Ectodermal cell (in vitro differentiated cells): Measurements from ENCODE around the gene TEN1. TPM values are rescaled to one million over a fixed set of nuclear protein-coding genes. Genes with fewer than 3 reads are reported as not detected.

Experiments used
- H3K27ac ChIP-seq: 2 replicates; pipeline ENCODE4 v1.7.0; 2013; ENCODE audit warnings: mild to moderate bottlenecking, low read depth, low read length; ENCODE audit not compliant: insufficient read depth, poor library complexity, severe bottlenecking
- H3K27me3 ChIP-seq: 2 replicates; pipeline ENCODE4 v1.7.0; 2013; ENCODE audit warnings: mild to moderate bottlenecking, low read length; ENCODE audit not compliant: insufficient read depth, control insufficient read depth, poor library complexity, severe bottlenecking
- H3K36me3 ChIP-seq: one replicate; pipeline ENCODE4 v1.7.0; 2013; ENCODE audit warnings: low read length; ENCODE audit not compliant: control insufficient read depth, insufficient read depth
- H3K4me1 ChIP-seq: one replicate; pipeline ENCODE4 v1.7.0; 2013; ENCODE audit warnings: low read length; ENCODE audit not compliant: control insufficient read depth, insufficient read depth
- H3K4me3 ChIP-seq: 2 replicates; pipeline ENCODE4 v1.7.0; 2013; ENCODE audit warnings: low read depth, low read length, control low read depth; ENCODE audit not compliant: insufficient read depth
- H3K9me3 ChIP-seq: 2 replicates; pipeline ENCODE4 v1.7.0; 2013; ENCODE audit warnings: mild to moderate bottlenecking, low read length, moderate library complexity; ENCODE audit not compliant: control insufficient read depth
- WGBS, 2 experiments: methylation state at CpG; one replicate each; pipeline ENCODE4 v1.1.7; 2013; ENCODE audit warnings: missing lambda C conversion rate in 2 of 2; 5-methylcytosine and 5-hydroxymethylcytosine counted together
- polyA plus RNA-seq, 4 experiments: library from polyadenylated mRNA; stranded (reverse); fragments of 50-300 nt; gene quantifications; one replicate each; pipeline ENCODE4 v1.2.3, GENCODE V29; 2013

The TEN1 gene, protein sequence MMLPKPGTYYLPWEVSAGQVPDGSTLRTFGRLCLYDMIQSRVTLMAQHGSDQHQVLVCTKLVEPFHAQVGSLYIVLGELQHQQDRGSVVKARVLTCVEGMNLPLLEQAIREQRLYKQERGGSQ
- 14.6 TPM for polyA plus RNA-seq (2013, experiment 1 of 4)
- polyA plus RNA-seq (2013, experiment 2 of 4), result 15.6 TPM
- 13.1 TPM for polyA plus RNA-seq (2013, experiment 3 of 4)
- 12.5 TPM for polyA plus RNA-seq (2013, experiment 4 of 4)

DNA sequence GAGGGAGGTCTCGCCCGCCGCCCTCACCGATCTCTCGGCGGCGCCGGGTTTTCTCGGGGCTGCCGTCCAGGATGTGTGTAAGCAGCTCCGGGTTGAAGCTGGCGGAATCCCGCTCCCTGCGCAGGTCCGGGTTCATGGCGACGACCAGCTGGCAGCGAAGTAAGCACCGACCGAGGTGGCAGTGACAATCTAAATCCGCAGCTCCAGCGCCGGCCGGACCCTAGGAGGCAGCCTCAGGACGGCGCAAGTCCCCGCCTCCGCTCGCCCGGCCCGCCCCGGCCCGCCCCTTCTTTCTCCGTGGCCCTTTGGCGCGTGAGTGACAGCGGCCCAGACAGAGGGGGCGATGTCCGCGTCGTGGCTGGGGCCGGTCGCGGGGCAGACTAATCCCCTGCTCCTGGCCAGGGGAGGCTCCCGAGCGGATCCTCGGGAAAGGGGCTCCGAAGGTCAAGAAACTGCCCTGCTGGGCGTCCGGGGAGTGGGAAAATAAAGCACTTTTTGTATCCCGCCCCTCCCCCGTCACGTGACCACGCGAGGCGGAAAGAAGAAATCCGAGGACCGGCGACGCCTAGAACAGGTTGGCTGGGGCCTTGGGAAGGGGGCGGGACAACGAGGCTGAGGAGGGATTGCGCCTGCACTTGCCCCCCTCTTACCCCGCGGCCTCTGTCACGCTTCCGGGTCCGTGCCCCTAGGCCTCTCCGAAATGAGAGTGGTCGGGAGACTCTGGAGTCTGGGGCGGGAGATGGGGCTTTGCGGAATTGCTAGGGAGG is at the start of gene TEN1, which contains the start of gene ACOX1:
TEN1 (plus strand) TSS at position 303 of the 767 bp plus-strand sequence. CDS start 6,953 bp downstream, outside the sequence.
ACOX1 (minus strand) TSS at position 229 of the 767 bp plus-strand sequence; CDS start at position 136, 93 bp downstream.
- H3K9me3 ChIP-seq, result no peaks in the 10 kb centered on the region
- peak within 1 kb of the TSS; percentile 98 for H3K27ac ChIP-seq
- 0% methylated on average over 72 of the region's 72 CpGs for WGBS, 2 experiments
- H3K36me3 ChIP-seq, result no peaks in the 10 kb centered on the region
- peak within 1 kb of the TSS; percentile 96 for H3K4me3 ChIP-seq
- no peaks in the 10 kb centered on the region for H3K4me1 ChIP-seq
- H3K27me3 ChIP-seq, result no peaks in the 10 kb centered on the region

GRCh38 chr17:75931062-75931461 is 48.0 kb upstream of the TEN1 start:
- Histone ChIP-seq H3K27me3 (no peaks in the 10 kb centered on the region), H3K36me3 (peaks cover 4% of the 10 kb centered on the region), H3K9me3 (no peaks in the 10 kb centered on the region), H3K27ac (no peak overlapping the region), H3K4me1 (no peaks in the 10 kb centered on the region), H3K4me3 (no peak overlapping the region)
- WGBS, 2 experiments, result 89 to 91% methylated on average over 4 of the region's 4 CpGs

GRCh38 chr17:75932852-75933251 is 46.2 kb upstream of the TEN1 start:
- H3K27ac ChIP-seq, result no peak overlapping the region
- WGBS, 2 experiments, result 92 to 94% methylated on average over 5 of the region's 5 CpGs
- H3K4me1 ChIP-seq, result no peaks in the 10 kb centered on the region
- no peak overlapping the region for H3K4me3 ChIP-seq
- no peaks in the 10 kb centered on the region for H3K27me3 ChIP-seq
- H3K9me3 ChIP-seq, result no peaks in the 10 kb centered on the region
- peaks cover 4% of the 10 kb centered on the region for H3K36me3 ChIP-seq

- H3K27me3 ChIP-seq, result no peaks in the 10 kb centered on the region
- no peak overlapping the region for H3K27ac ChIP-seq
- H3K36me3 ChIP-seq, result peaks cover 4% of the 10 kb centered on the region
- no peaks in the 10 kb centered on the region for H3K4me1 ChIP-seq
- WGBS, 2 experiments, result 96 to 98% methylated on average over 4 of the region's 4 CpGs
- H3K9me3 ChIP-seq, result no peaks in the 10 kb centered on the region
- H3K4me3 ChIP-seq, result no peak overlapping the region
These were observed 45.2 kb upstream of the TEN1 start for GRCh38 chr17:75933808-75934207.

GRCh38 chr17:75937652-75938051 is 41.4 kb upstream of the TEN1 start:
- H3K27me3 ChIP-seq, result no peaks in the 10 kb centered on the region
- H3K4me3 ChIP-seq, result no peak overlapping the region
- H3K9me3 ChIP-seq, result no peaks in the 10 kb centered on the region
- 91% methylated on average over 13 of the region's 13 CpGs for WGBS, 2 experiments
- no peaks in the 10 kb centered on the region for H3K36me3 ChIP-seq
- H3K27ac ChIP-seq, result no peak overlapping the region
- H3K4me1 ChIP-seq, result no peaks in the 10 kb centered on the region

DNA sequence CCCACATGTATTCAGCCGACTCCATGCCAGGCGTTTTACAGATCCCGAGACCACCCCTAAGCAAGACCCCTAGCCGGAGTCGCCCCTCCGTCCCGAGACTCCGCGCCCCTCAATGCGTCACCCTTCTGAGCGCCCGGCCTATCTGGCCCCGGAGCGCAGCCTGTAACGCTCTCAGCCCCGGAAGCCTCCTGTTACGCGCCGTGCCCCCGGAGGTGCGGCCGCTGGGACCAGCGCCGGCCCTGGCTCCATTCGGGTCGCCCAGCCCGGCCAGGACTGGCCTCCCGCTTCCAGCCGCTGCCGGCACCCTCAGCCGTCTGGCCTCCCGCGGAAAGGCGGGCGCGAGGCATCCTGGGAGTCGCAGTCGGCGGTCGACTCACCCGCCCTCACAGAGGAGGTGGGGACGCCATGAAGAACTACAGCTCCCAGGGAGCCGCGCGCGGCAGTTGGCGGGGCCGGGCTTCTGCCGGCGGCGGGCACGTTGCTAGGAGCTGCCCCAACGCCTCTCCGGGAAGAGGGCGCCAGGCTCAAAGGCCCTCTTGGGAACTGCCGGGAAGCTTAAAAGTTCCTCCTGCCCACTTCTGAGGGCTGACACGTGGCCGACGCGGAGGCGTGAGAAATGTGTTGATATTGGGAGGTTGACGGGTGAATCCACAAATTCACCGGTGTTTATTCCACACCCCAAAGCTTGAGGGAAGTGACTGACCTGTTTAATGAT is 38.2 kb upstream of the TEN1 start, which contains the start of gene FBF1:
FBF1 (minus strand) TSS at position 316 of the 715 bp plus-strand sequence. CDS start 2,893 bp downstream, outside the sequence.
- 0 to 1% methylated on average over 63 of the region's 63 CpGs for WGBS, 2 experiments
- H3K27me3 ChIP-seq, result no peaks in the 10 kb centered on the region
- H3K9me3 ChIP-seq, result no peaks in the 10 kb centered on the region
- H3K4me3 ChIP-seq, result peak within 1 kb of the TSS; percentile 90
- peak within 1 kb of the TSS; percentile 33 for H3K27ac ChIP-seq
- H3K36me3 ChIP-seq, result no peaks in the 10 kb centered on the region
- no peaks in the 10 kb centered on the region for H3K4me1 ChIP-seq

- no peaks in the 10 kb centered on the region for H3K9me3 ChIP-seq
- WGBS, 2 experiments, result 68 to 83% methylated on average over 6 of the region's 6 CpGs
- no peaks in the 10 kb centered on the region for H3K4me1 ChIP-seq
- no peaks in the 10 kb centered on the region for H3K27me3 ChIP-seq
- peak overlapping the region; percentile 20 for H3K4me3 ChIP-seq
- peak overlapping the region; percentile 33 for H3K27ac ChIP-seq
- no peaks in the 10 kb centered on the region for H3K36me3 ChIP-seq
These were observed 37.6 kb upstream of the TEN1 start for GRCh38 chr17:75941442-75941819.

- no peaks in the 10 kb centered on the region for H3K36me3 ChIP-seq
- H3K27me3 ChIP-seq, result no peaks in the 10 kb centered on the region
- H3K4me3 ChIP-seq, result no peak overlapping the region
- H3K27ac ChIP-seq, result no peak overlapping the region
- no peaks in the 10 kb centered on the region for H3K4me1 ChIP-seq
- 88 to 98% methylated on average over 4 of the region's 4 CpGs for WGBS, 2 experiments
- H3K9me3 ChIP-seq, result no peaks in the 10 kb centered on the region
These were observed 36.6 kb upstream of the TEN1 start for GRCh38 chr17:75942473-75942872.

DNA sequence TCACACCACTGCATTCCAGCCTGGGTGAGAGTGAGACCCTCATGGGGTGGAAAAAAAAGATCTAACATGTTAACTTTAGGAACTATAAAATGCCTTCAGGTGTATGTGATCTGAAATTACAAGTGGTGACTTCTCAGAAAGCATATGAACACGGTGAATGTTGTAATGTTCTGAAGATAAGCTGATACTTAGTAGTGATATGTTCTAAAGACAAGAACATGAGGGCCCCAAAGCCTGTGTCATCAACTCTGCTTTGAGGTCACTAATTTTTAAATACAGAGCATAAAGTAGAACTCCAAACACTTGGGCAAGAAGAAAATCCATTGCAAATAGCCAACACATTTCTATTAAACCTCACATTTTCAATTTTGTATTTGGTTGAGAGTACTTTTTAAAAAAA is 35.5 kb upstream of the TEN1 start:
- H3K27me3 ChIP-seq, result no peaks in the 10 kb centered on the region
- no peaks in the 10 kb centered on the region for H3K9me3 ChIP-seq
- no peak overlapping the region for H3K4me3 ChIP-seq
- H3K27ac ChIP-seq, result no peak overlapping the region
- H3K36me3 ChIP-seq, result peaks cover 5% of the 10 kb centered on the region
- no peaks in the 10 kb centered on the region for H3K4me1 ChIP-seq
- 94 to 100% methylated on average over 1 of the region's 1 CpG for WGBS, 2 experiments

DNA sequence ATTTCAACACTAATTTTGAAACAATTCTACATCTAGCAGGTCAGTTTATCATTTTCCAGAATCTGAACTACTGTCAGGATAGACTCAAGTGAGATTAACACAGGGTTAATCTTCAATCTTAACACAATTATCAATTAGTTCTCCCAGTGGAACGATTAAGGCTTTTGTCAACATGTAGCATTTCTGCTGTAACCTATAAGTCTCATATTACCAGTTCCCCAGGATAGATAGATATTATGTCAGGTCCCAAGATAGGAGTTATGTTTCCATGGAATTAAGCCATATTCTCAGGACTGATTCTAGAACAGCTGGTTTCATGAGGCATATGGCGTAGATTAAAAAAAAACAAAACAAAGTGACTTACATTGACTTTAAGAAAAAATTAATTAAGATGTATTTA is 33.8 kb upstream of the TEN1 start:
- Histone ChIP-seq H3K4me3 (no peak overlapping the region), H3K4me1 (no peaks in the 10 kb centered on the region), H3K27me3 (no peaks in the 10 kb centered on the region), H3K9me3 (no peaks in the 10 kb centered on the region), H3K36me3 (peaks cover 10% of the 10 kb centered on the region), H3K27ac (no peak overlapping the region)
- WGBS, 2 experiments, result 89 to 100% methylated on average over 1 to 2 of the region's 2 CpGs
